ENCODE measurements around the gene RGPD8.
"Not testable (repeated sequence)": the region's sequence is repeated elsewhere in the genome, so short reads cannot be mapped to it uniquely, and the experiment has no call there.

RGPD8 gene

DNA sequence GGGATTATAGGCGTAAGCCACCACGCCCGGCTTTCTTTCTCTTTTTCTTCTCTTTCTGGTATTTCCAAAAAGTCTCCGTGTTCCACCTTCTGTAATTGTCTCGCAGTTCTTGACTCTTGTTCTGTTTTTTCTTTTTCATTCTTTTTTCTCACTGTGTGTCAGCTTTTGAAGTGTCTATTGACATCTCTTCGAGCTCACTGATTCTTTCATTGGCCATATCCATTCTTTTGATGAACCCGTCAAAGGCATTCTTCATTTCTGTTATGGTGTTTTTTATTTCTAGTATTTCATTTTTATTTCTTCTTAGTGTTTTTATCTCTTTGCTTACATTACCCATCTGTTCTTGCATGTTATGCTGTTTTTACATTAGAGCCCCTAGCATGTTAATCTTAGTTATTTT lies 73.4 kb downstream of the RGPD8 start:
- FAIRE-seq; DNase-seq (ENCODE audit: insufficient read length): not testable (repeated sequence)

DNA sequence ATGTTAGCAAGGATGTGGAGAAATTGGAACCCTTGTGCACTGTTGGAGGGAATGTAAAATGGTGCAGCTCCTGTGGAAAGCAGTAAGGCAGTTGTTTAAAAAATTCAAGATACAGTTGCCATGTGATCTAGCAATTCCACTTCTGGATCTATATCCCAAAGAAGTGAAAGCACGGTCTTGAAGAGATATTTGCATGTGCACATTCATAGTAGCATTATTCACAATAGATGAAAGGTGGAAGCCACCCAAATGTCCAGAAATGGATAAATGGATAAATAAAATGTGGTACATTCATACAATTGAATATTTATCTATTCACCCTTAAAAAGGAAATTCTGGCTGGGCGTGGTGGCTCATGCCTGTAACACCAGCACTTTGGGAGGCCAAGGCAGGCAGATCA lies 79.1 kb downstream of the RGPD8 start:
- DNase-seq (ENCODE audit: insufficient read length); FAIRE-seq: not testable (repeated sequence)

DNA sequence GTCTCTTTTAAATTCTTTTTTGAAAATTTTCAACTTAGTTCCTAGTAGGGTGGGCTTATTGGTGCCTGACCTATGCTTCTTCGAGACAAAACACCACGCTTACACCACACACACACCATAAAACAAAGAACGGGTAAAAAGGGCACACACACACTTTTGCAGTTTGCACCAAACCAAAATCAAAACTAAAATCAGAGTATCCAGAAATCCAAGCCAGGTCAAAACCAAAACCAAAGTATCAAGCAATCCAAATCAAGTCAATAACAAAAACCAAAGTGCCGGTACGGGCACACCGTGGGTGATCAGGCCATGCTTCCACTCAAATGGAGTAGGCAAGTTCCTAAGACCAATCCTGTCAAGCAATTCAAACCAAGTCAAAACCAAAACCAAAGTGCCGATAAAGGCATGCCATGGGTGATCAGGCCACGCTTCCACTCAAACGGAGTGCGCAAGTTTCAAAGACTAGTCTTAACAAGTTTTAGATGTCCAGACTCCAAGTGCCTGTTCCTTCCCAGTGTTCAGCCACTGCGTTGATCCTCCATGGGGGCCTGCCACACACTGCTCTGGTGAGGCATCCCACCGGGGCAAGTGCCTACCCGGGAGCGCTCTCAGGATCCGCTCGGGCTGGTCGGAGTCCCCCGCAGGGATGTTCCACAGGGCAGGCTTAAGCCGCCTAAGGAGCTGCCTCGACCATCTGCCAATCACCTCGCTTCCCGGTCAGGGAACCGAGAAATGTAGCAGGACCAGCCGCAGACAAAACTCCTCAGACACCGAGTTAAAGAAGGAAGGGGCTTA lies 80.4 kb downstream of the RGPD8 start:
- not testable (repeated sequence) for FAIRE-seq; DNase-seq (ENCODE audit: insufficient read length)

DNA sequence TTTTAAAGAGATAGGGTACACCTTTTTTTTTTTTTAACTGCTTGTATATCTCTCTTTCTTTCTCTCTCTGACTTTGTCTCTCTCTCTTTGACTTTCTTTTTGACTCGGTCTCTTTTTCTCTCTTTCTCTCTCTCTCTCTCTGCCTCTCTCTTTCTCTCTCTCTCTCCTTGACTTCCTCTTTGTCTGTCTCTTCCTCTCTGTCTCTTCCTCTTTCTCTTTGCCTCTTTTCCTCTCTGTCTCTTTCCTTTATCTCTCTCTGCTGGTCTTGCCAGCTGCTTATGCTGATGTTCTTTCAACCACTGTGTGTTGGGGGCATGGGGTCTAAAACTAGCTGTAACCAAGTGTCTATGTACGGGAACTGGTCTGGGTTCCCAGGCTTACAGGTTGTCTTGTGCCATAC lies 81.2 kb downstream of the RGPD8 start:
- FAIRE-seq: not testable (repeated sequence)

DNA sequence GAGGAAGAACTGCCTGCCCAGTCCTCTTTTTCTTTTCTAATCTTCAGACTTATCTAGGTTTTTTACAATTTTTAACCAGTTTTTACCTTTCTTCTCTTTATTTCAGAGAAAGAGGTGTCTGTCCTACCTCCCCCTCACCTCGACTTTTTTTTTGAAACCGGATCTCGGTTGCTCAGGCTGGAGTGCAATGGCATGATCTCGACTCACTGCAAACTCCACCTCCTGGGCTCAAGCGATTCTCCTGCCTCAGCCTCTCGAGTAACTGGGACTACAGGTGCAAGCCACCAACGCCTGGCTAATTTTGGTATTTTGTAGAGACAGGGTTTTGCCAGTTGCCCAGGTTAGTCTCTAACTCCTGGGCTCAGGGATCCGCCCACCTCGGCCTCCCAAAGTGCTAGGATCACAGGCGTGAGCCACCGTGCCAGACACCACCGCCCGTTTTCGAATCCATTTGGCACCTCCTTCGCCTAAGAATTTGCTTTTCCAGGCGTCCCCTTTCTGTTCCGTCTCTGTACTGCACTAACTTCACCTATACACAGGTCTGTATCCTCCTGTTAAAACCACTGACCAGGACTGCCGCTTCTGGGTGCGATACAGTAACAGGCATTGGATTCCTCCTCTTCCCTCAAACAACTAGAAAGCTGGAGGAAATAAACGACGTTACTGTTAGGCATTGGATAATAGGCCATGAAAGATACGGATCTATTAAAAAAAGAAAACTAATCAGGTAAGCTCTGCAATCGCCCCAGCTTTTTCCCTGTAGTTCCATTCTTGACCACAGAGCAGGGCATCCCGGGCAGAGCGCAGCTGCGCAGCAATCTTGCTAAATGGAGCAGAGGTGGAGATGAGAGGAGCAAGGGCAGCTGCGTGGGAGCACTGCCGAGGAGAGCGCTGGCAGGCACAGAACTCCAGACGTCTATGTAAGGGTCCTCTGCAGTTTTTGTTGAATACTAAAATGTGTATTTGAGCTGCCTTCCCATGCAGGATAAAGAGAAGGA lies 88.1 kb downstream of the RGPD8 start:
- no peak for FAIRE-seq

More for the DNA sequence above, 81.2 kb downstream of the RGPD8 start:
- DNase-seq (ENCODE audit: insufficient read length): not testable (repeated sequence)

DNA sequence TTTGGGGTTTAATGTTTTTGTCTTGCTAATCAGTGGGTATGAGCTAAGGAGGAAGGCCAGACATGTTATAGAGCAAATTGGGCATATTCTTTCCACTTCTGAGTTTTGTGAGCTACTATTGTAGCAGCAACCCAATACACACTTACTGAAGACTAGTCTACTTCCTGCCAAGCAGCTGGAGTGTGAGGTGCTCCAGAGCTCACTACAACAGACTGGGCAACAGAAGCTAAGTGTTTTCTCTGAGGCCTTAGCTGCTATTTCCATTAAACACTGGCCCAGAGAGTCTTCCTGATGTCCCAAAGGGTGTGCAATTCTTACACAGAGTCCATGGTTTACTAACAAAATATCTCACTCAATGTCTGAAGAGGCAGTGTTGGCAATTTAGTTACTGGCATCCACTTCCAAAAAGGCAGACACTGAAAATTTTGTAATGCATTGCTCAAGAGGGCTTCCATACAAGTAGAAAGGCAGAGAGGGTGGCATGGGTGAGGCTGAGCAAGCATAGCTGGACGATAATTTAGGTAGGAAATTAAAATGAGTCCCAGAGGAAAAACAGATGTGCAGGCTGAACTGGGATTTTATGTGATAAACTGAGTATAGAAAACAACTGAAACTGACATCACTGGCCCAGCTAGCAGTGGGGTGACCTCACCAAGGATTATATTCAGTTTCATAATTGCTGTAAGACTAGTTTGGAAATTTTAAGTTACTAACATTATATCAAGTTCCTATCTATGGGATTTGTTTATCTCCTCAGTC lies 89.4 kb downstream of the RGPD8 start:
- TF ChIP-seq POLR2A (IDR thresholded peaks at IDR 0.05; ENCODE audit: low read depth, low read length) (no peak), POLR2AphosphoS5 (IDR thresholded peaks at IDR 0.05; ENCODE audit: low read depth, low read length) (no peak), TAF1 (IDR thresholded peaks at IDR 0.05; ENCODE audit: borderline replicate concordance, low read depth, low read length) (no peak)
- FAIRE-seq (no peak), DNase-seq (ENCODE audit: insufficient read length) (no peak)

More for the DNA sequence above, 88.1 kb downstream of the RGPD8 start:
- TF ChIP-seq POLR2AphosphoS5 (IDR thresholded peaks at IDR 0.05; ENCODE audit: low read depth, low read length): no peak
- no peak for TF ChIP-seq POLR2A (IDR thresholded peaks at IDR 0.05; ENCODE audit: low read depth, low read length)
- TF ChIP-seq TAF1 (IDR thresholded peaks at IDR 0.05; ENCODE audit: borderline replicate concordance, low read depth, low read length): no peak
- no peak for DNase-seq (ENCODE audit: insufficient read length)

DNA sequence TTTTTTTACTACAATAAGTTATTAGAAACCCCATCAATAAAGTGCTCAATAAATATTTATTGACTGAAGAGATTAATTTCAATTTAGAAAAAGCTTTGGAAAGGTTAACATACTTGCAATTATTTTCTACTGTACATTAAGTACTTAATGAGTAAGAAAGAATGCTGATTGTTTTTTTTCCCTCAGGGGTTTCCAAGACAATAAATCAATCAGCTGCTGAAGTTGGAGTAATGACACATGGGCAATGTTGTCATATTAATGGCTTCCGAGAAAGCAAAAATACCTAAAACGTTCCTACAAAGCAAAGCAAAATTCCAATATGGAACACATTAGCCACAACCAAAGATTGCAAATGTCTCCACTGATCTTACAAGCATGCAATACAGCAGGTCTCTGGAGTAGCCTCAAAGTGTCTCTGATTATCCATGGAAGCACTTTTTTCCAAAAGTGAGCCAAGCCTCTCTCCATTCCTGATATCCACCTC lies 91.3 kb downstream of the RGPD8 start:
- no peak for DNase-seq (ENCODE audit: insufficient read length)
- no peak for TF ChIP-seq TAF1 (IDR thresholded peaks at IDR 0.05; ENCODE audit: borderline replicate concordance, low read depth, low read length)
- TF ChIP-seq POLR2AphosphoS5 (IDR thresholded peaks at IDR 0.05; ENCODE audit: low read depth, low read length): no peak
- no peak for TF ChIP-seq POLR2A (IDR thresholded peaks at IDR 0.05; ENCODE audit: low read depth, low read length)
- FAIRE-seq: no peak

DNA sequence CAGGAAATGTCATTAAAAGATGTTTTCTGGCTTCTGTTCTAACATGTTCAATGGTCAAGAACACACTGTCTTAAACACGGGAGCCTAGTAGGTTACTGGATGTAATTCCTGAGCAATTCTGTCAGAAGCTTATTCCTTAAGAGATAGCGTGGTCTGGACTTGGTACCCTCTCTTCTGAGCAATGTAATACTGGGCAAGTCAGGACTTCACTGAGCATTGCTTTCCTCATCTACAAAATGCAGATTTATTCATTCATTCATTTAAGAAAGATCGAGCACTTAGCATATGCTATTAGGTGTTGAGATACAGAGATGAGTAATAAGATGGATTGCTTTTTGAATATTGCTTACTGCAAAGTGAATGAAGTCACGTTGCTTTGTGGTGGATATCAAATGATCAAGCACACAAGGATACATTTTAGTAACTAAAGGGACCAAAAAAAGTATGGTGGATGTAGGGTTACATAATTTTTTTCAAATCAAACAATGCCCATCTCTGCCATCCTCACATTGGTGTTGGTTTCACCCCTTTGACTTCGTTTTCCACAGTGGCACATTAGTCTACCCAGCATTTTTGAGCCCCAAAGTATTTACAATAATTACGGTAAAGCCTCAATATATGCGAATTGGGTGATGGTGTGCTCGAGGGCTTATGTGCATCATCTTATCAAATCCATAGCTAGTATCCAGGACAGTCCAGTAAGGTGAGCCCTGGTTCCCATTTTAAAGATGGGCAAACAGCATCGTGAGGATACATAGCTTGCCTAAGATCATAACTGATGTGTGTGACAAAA lies 92.8 kb downstream of the RGPD8 start:
- no peak for TF ChIP-seq POLR2A (IDR thresholded peaks at IDR 0.05; ENCODE audit: low read depth, low read length)
- no peak for TF ChIP-seq TAF1 (IDR thresholded peaks at IDR 0.05; ENCODE audit: borderline replicate concordance, low read depth, low read length)
- TF ChIP-seq POLR2AphosphoS5 (IDR thresholded peaks at IDR 0.05; ENCODE audit: low read depth, low read length): no peak
- DNase-seq (ENCODE audit: insufficient read length) (no peak), FAIRE-seq (no peak)

DNA sequence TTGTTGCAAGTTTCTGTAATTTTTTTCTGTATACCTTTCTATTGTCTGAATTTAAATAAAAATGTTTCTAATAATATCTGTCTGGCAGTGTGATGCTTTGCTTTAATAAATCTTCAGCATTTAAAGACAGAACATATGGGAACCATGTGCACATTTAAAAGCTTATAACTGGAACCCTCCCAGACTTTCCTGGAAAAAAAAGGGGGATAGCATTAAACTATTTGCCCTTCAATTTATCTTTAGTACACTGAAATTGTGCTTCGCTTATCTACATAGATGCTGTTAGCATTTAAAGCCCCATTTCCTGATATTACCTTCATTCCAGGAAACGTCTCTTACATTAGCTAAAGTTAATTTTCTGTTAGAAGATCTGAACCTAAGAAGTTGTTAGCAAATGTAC lies 93.5 kb downstream of the RGPD8 start:
- no peak for DNase-seq (ENCODE audit: insufficient read length)
- no peak for FAIRE-seq
- TF ChIP-seq POLR2AphosphoS5 (IDR thresholded peaks at IDR 0.05; ENCODE audit: low read depth, low read length) (no peak), POLR2A (IDR thresholded peaks at IDR 0.05; ENCODE audit: low read depth, low read length) (no peak), TAF1 (IDR thresholded peaks at IDR 0.05; ENCODE audit: borderline replicate concordance, low read depth, low read length) (no peak)

DNA sequence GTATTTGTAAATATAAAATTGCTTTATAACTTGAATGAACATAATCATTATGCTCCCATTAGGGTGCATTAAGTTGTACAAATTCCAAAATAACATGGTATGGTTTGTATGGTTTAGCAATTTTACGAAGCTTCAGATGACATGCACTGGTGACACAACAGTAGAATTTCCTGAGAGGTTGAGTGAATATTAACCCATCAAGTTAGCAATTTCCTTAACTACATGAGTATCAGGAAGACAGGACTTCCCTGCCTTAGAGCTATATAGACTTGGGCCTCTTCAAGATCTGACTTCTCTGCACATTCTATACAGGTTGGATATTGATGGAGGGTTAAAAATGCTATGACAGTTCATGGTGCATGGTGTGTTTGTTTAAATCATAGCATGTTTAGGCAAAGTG lies 97.8 kb downstream of the RGPD8 start:
- no peak for FAIRE-seq

DNA sequence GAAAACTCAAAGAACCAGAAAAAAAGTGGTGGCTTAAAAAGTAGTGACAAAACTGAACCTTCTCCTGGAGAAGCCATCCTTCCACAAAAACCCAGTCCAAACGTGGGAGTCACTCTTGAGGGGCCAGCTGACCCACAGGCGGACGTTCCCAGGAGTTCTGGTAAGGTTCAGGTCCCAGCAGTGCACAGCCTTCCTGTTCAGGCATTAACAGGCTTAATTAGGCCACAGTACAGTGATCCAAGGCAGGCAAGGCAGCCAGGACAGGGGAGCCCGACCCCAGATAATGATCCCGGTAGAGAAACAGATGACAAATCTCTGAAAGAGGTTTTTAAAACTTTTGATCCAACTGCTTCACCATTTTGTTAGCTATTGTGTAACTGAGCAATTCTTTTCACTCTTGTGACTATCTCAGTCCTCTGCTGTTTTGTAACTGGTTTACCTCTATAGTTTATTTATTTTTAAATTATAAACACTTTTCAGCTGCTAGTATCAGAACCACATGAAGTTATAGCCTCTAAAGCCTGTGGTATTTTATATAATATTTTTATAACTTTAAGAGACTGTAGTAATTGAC lies 101.2 kb downstream of the RGPD8 start:
- no peak for FAIRE-seq
- no peak for DNase-seq (ENCODE audit: insufficient read length)
- TF ChIP-seq TAF1 (IDR thresholded peaks at IDR 0.05; ENCODE audit: borderline replicate concordance, low read depth, low read length) (no peak), POLR2A (IDR thresholded peaks at IDR 0.05; ENCODE audit: low read depth, low read length) (no peak), POLR2AphosphoS5 (IDR thresholded peaks at IDR 0.05; ENCODE audit: low read depth, low read length) (no peak)

More for the DNA sequence above, 97.8 kb downstream of the RGPD8 start:
- TF ChIP-seq TAF1 (IDR thresholded peaks at IDR 0.05; ENCODE audit: borderline replicate concordance, low read depth, low read length) (no peak), POLR2AphosphoS5 (IDR thresholded peaks at IDR 0.05; ENCODE audit: low read depth, low read length) (no peak), POLR2A (IDR thresholded peaks at IDR 0.05; ENCODE audit: low read depth, low read length) (no peak)
- no peak for DNase-seq (ENCODE audit: insufficient read length)

All from GM12892 (cell line).